Mammary epithelial cell (primary cell): ENCODE data around the gene UBE2E3.

Source experiments
- CTCF ChIP-seq, 2 donors: IDR thresholded peaks in 1 of 2; conservative IDR thresholded peaks in 1 of 2; 2 replicates each; pipeline ENCODE4 v1.5.1; 2011 to 2012; ENCODE audit warnings: inconsistent platforms in 2 of 2, low read length in 2 of 2, mild to moderate bottlenecking in 2 of 2, control low read depth in 1 of 2, low read depth in 1 of 2; ENCODE audit not compliant: insufficient read depth in 1 of 2; ENCODE audit errors: extremely low read depth in 1 of 2
- EZH2 ChIP-seq: IDR thresholded peaks from 2 replicates; pipeline ENCODE4 v1.6.1; 2012; ENCODE audit warnings: low read length, inconsistent platforms, borderline replicate concordance

GRCh38 chr2:180991820-180992219 is 11.4 kb downstream of the UBE2E3 start:
- TF ChIP-seq CTCF (conservative IDR thresholded peaks at IDR 0.05 in 1 of 2, IDR thresholded peaks at IDR 0.05 in 1 of 2; ENCODE audit: extremely low read depth in 1 of 2, insufficient read depth in 1 of 2, low read depth in 1 of 2, low read length in 2 of 2) (no peak), EZH2 (no peak)
